ENCODE measurements around the gene ZSWIM6.

The ZSWIM6 gene

GRCh38 chr5:61371474-61371873, 39.4 kb downstream of the ZSWIM6 start:
- DNase-seq (ENCODE audit: low read depth, low spot score) = no peak
- TF ChIP-seq CTCF (IDR thresholded peaks at IDR 0.05; ENCODE audit: insufficient read depth, low read length, missing control alignments) = no peak
- ChIA-PET CTCF (interaction anchor here (1.3 kb wide), 1 partner anchor 287 kb away, joined by 4 read pairs; no protein-coding TSS in a partner anchor), POLR2A (no interaction called here)
- no peak overlapping the region for H3K4me3 ChIP-seq (ENCODE audit: low read depth, low read length)

GRCh38 chr5:61379677-61380076, 47.6 kb downstream of the ZSWIM6 start:
- H3K4me3 ChIP-seq (ENCODE audit: low read depth, low read length) = no peak overlapping the region
- no peak for TF ChIP-seq CTCF (IDR thresholded peaks at IDR 0.05; ENCODE audit: insufficient read depth, low read length, missing control alignments)
- POLR2A ChIA-PET = no interaction called here
- DNase-seq (ENCODE audit: low read depth, low spot score) = no peak
- CTCF ChIA-PET = interaction anchor here (0.8 kb wide), 1 partner anchor 17 kb away, joined by 3 read pairs; no protein-coding TSS in a partner anchor

- POLR2A ChIA-PET = no interaction called here
- DNase-seq (ENCODE audit: low read depth, low spot score) = no peak
- no peak overlapping the region for H3K4me3 ChIP-seq (ENCODE audit: low read depth, low read length)
- CTCF ChIA-PET = no interaction called here
- no peak for TF ChIP-seq CTCF (IDR thresholded peaks at IDR 0.05; ENCODE audit: insufficient read depth, low read length, missing control alignments)
Measured at GRCh38 chr5:61381968-61382367, 49.9 kb downstream of the ZSWIM6 start.

GRCh38 chr5:61385627-61386026, 53.6 kb downstream of the ZSWIM6 start:
- no peak overlapping the region for H3K4me3 ChIP-seq (ENCODE audit: low read depth, low read length)
- CTCF ChIA-PET = no interaction called here
- no peak for DNase-seq (ENCODE audit: low read depth, low spot score)
- TF ChIP-seq CTCF (IDR thresholded peaks at IDR 0.05; ENCODE audit: insufficient read depth, low read length, missing control alignments) = no peak
- POLR2A ChIA-PET = interaction anchor here (1.0 kb wide), 1 partner anchor 54 kb away, joined by 4 read pairs; no protein-coding TSS in a partner anchor

- POLR2A ChIA-PET = no interaction called here
- no peak overlapping the region for H3K4me3 ChIP-seq (ENCODE audit: low read depth, low read length)
- no peak for DNase-seq (ENCODE audit: low read depth, low spot score)
- no peak for TF ChIP-seq CTCF (IDR thresholded peaks at IDR 0.05; ENCODE audit: insufficient read depth, low read length, missing control alignments)
- CTCF ChIA-PET = interaction anchor here (1.2 kb wide), 1 partner anchor 272 kb away, joined by 5 read pairs; no protein-coding TSS in a partner anchor
Measured at GRCh38 chr5:61386045-61386800, 54.2 kb downstream of the ZSWIM6 start.

GRCh38 chr5:61389609-61390008, 57.6 kb downstream of the ZSWIM6 start:
- ChIA-PET POLR2A (interaction anchor here (0.6 kb wide), 1 partner anchor 58 kb away, joined by 3 read pairs; no protein-coding TSS in a partner anchor), CTCF (no interaction called here)
- no peak for TF ChIP-seq CTCF (IDR thresholded peaks at IDR 0.05; ENCODE audit: insufficient read depth, low read length, missing control alignments)
- DNase-seq (ENCODE audit: low read depth, low spot score) = no peak
- no peak overlapping the region for H3K4me3 ChIP-seq (ENCODE audit: low read depth, low read length)

Data from AG04449 (cell line).